Fibroblast of mammary gland (primary cell): ENCODE results near the gene RAB11A.

Experiments used
- DNase-seq: peaks from one replicate; pipeline ENCODE4 v3.0.0-alpha.2; 2010; ENCODE audit warnings: low read depth
- H3K4me3 ChIP-seq: 2 replicates; pipeline ENCODE4 v1.5.1; 2011; ENCODE audit warnings: low read depth, mild to moderate bottlenecking, low read length, moderate library complexity; ENCODE audit not compliant: control insufficient read depth
- CTCF ChIP-seq: conservative IDR thresholded peaks from 2 replicates; pipeline ENCODE4 v1.5.1; 2011; ENCODE audit warnings: low read depth, low read length, inconsistent platforms; ENCODE audit not compliant: control insufficient read depth, insufficient read depth

Gene RAB11A

GRCh38 chr15:65827065-65827464, 42.2 kb upstream of the RAB11A start:
- no peak for DNase-seq
- no peak overlapping the region for H3K4me3 ChIP-seq
- TF ChIP-seq CTCF: no peak

- DNase-seq: no peak
- TF ChIP-seq CTCF: no peak
- H3K4me3 ChIP-seq: no peak overlapping the region
Observed at GRCh38 chr15:65828585-65828984, 40.7 kb upstream of the RAB11A start.

- no peak overlapping the region for H3K4me3 ChIP-seq
- DNase-seq: peak; percentile 32
- peak; percentile 46 for TF ChIP-seq CTCF
Observed at GRCh38 chr15:65829130-65829764, 40.0 kb upstream of the RAB11A start.

GRCh38 chr15:65832549-65833364, 36.5 kb upstream of the RAB11A start:
- TF ChIP-seq CTCF: peak; percentile 16
- peak overlapping the region; percentile 28 for H3K4me3 ChIP-seq
- peak; percentile 97 for DNase-seq

- TF ChIP-seq CTCF: no peak
- DNase-seq: no peak
- H3K4me3 ChIP-seq: no peak overlapping the region
Observed at GRCh38 chr15:65833501-65834205, 35.6 kb upstream of the RAB11A start.

- no peak for DNase-seq
- no peak overlapping the region for H3K4me3 ChIP-seq
- TF ChIP-seq CTCF: no peak
Observed at GRCh38 chr15:65834603-65835282, 34.5 kb upstream of the RAB11A start.
